AG04449 (cell line): Measurements from ENCODE around the gene USP21.

ENCODE experiments used
- CTCF ChIA-PET: fragments of 350-600 bp; formaldehyde crosslinking; extraction: SDS; loops from one replicate; lab custom pipeline; 2021; ENCODE audit warnings: antibody characterized with exemption; lab: Yijun Ruan, JAX
- POLR2A ChIA-PET: fragments of 400-600, 350-600 bp; formaldehyde crosslinking; extraction: SDS; loops from one replicate; lab custom pipeline; 2020; ENCODE audit warnings: antibody characterized with exemption, inconsistent platforms; lab: Yijun Ruan, JAX
- DNase-seq: peaks from one replicate; pipeline ENCODE4 v3.0.0-alpha.2; 2010; ENCODE audit warnings: low read depth, low spot score
- H3K4me3 ChIP-seq: 2 replicates; pipeline ENCODE4 v1.5.1; 2011; ENCODE audit warnings: low read depth, mild to moderate bottlenecking, control low read depth, low read length
- CTCF ChIP-seq: IDR thresholded peaks from one replicate; pipeline ENCODE4 v1.5.1; 2011; ENCODE audit warnings: mild to moderate bottlenecking, moderate library complexity, low read length, control low read depth, inconsistent platforms; ENCODE audit not compliant: insufficient read depth; ENCODE audit errors: missing control alignments

The USP21 gene

GRCh38 chr1:161175771-161176453 is 16.6 kb downstream of the USP21 start:
- TF ChIP-seq CTCF = no peak
- ChIA-PET CTCF (interaction anchor here (1.1 to 3.4 kb wide), 3 partner anchors 10 to 16 kb away, joined by 4 to 25 read pairs (median 23); partner anchors contain the start of gene PPOX), POLR2A (interaction anchor here (2.0 kb wide), 1 partner anchor 10 kb away, joined by 10 read pairs; the partner anchor contains the start of gene PPOX)
- H3K4me3 ChIP-seq = peak overlapping the region; percentile 99
- no peak for DNase-seq

- H3K4me3 ChIP-seq = peak overlapping the region; percentile 99
- no peak for TF ChIP-seq CTCF
- ChIA-PET POLR2A (interaction anchor here (2.0 kb wide), 1 partner anchor 10 kb away, joined by 10 read pairs; the partner anchor contains the start of gene PPOX), CTCF (interaction anchor here (1.0 to 3.4 kb wide), 5 partner anchors 10 to 205 kb away, joined by 3 to 25 read pairs (median 4); partner anchors contain the start of genes NDUFS2 and PPOX)
- no peak for DNase-seq
Measured at GRCh38 chr1:161176468-161177111, 17.3 kb downstream of the USP21 start.

- H3K4me3 ChIP-seq = peak within 1 kb of the TSS; percentile 99
- no peak for TF ChIP-seq CTCF
- POLR2A ChIA-PET = interaction anchor here (2.0 kb wide), 1 partner anchor 11 kb away, joined by 10 read pairs; the partner anchor contains the start of gene PPOX
- no peak for DNase-seq
- CTCF ChIA-PET = interaction anchor here (1.0 to 3.4 kb wide), 5 partner anchors 11 to 204 kb away, joined by 3 to 25 read pairs (median 3); partner anchors contain the start of genes NDUFS2 and PPOX
Measured at GRCh38 chr1:161177112-161177935, 18.0 kb downstream of the USP21 start, which contains the start of gene B4GALT3. B4GALT3 (minus strand) TSS chr1:161177507; CDS start chr1:161176060, 1,447 bp downstream.

- ChIA-PET POLR2A (no interaction called here), CTCF (interaction anchor here (1.1 to 3.4 kb wide), 4 partner anchors 12 to 24 kb away, joined by 3 to 25 read pairs (median 13); partner anchors contain the start of genes NDUFS2 and PPOX)
- no peak overlapping the region for H3K4me3 ChIP-seq
- DNase-seq = no peak
- no peak for TF ChIP-seq CTCF
Measured at GRCh38 chr1:161177936-161178244, 18.6 kb downstream of the USP21 start.

- CTCF ChIA-PET = interaction anchor here (1.9 to 5.4 kb wide), 5 partner anchors 10 to 203 kb away, joined by 12 to 67 read pairs (median 24); partner anchors contain the start of gene TOMM40L
Measured at GRCh38 chr1:161179698-161180097, 20.4 kb downstream of the USP21 start.

More at GRCh38 chr1:161179698-161180097, 20.4 kb downstream of the USP21 start:
- POLR2A ChIA-PET = no interaction called here
- DNase-seq = no peak
- no peak overlapping the region for H3K4me3 ChIP-seq
- TF ChIP-seq CTCF = no peak
